Osteoblast (primary cell): ENCODE measurements around the gene ZNF385A. TPM values are rescaled to one million over a fixed set of nuclear protein-coding genes. Genes with fewer than 3 reads are reported as not detected.

ENCODE experiments used
- DNase-seq: peaks from one replicate; pipeline ENCODE4 v3.0.0; 2011; ENCODE audit warnings: low spot score, mixed read lengths; ENCODE audit not compliant: insufficient read length; ENCODE audit errors: missing footprints
- H2AFZ ChIP-seq: 2 replicates; pipeline ENCODE4 v1.6.0; 2011; ENCODE audit warnings: mild to moderate bottlenecking, low read length
- H3K27ac ChIP-seq: 2 replicates; pipeline ENCODE4 v1.5.1; 2011; ENCODE audit warnings: mild to moderate bottlenecking, low read depth, low read length, moderate library complexity
- H3K27me3 ChIP-seq: 2 replicates; pipeline ENCODE4 v1.6.0; 2012; ENCODE audit warnings: mild to moderate bottlenecking, control low read depth, inconsistent platforms, low read length, moderate library complexity; ENCODE audit not compliant: insufficient read depth
- H3K36me3 ChIP-seq: 2 replicates; pipeline ENCODE4 v1.5.1; 2011; ENCODE audit warnings: mild to moderate bottlenecking, low read length, control low read depth, moderate library complexity; ENCODE audit not compliant: insufficient read depth
- H3K4me1 ChIP-seq: 2 replicates; pipeline ENCODE4 v1.5.1; 2011; ENCODE audit warnings: mild to moderate bottlenecking, low read length, control low read depth, moderate library complexity; ENCODE audit not compliant: insufficient read depth
- H3K4me2 ChIP-seq: 2 replicates; pipeline ENCODE4 v1.6.0; 2011; ENCODE audit warnings: mild to moderate bottlenecking, low read length; ENCODE audit not compliant: insufficient read depth
- H3K4me3 ChIP-seq: fragments of 200-600 bp; sonication (generic); 3 replicates; pipeline ENCODE4 v1.5.1; 2012; ENCODE audit warnings: mild to moderate bottlenecking, low read length, inconsistent platforms; ENCODE audit not compliant: insufficient read depth
- H3K79me2 ChIP-seq: 2 replicates; pipeline ENCODE4 v1.6.0; 2012; ENCODE audit warnings: mild to moderate bottlenecking, low read length, control low read depth, inconsistent platforms; ENCODE audit not compliant: insufficient read depth
- H3K9me3 ChIP-seq: 2 replicates; pipeline ENCODE4 v1.5.1; 2011; ENCODE audit warnings: low read depth, low read length, control low read depth
- H4K20me1 ChIP-seq: 2 replicates; pipeline ENCODE4 v1.6.0; 2012; ENCODE audit warnings: mild to moderate bottlenecking, low read length, control low read depth; ENCODE audit not compliant: insufficient read depth
- CTCF ChIP-seq: IDR thresholded peaks from 2 replicates; pipeline ENCODE4 v1.5.1; 2011; ENCODE audit warnings: mild to moderate bottlenecking, low read depth, low read length, moderate library complexity; ENCODE audit errors: extremely low read depth
- small RNA-seq: library from RNA; depleted of rRNA; stranded (forward); fragments of <200 nt; gene quantifications from one replicate; pipeline ENCODE3, GENCODE V24; 2012
- total RNA-seq: library from RNA; depleted of rRNA; stranded (reverse); fragments of >200 nt; gene quantifications from 2 replicates; pipeline ENCODE4 v1.2.3, GENCODE V29; 2012

The ZNF385A gene
- total RNA-seq, 1 donor: 0.72 TPM

DNA sequence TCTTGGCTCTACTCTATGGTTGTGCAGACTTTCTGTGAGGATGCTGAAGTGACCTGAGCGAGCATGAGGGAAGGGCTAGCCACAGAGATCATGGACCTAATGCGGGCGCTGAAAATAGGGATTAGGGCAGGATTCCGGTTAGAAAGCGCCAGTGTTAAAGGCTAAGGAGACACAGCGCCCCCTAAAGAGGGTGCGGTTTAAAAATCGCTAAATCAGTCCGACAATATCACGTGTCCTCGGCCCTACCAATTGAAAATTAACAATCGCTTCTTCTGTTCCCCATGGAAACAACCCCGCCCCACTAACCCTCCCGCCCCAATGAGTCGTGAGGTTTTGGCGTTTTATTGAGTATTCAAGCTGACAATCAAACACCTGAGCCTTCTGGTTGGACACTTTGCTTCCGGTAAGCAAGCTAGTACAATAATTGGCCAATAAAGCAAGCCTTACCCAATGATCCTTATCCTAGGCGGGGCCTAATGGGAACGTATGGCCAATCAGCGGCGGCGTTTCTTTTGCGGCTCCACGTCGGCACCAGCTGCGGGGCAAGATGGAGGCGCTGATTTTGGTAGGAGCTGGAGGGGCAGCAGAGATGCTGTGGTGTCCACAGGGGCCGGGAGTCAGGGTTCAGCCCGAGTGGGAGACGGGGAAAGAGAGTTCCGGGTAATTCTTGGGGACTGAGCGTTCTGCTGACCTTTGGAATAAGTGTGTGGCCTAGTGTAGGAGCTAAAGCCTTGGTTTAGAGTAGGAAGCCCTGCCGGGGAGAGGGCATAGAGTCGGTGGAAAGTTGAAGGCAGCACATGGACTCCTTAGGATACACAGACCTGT lies 59.7 kb downstream of the ZNF385A start, which contains the start of gene COPZ1:
COPZ1 (plus strand) TSS at position 515 of the 825 bp plus-strand sequence; CDS start at position 548, 33 bp downstream.
- DNase-seq: peak; percentile 96
- peaks cover 19% of the 10 kb centered on the region for H3K4me1 ChIP-seq
- peak within 1 kb of the TSS; percentile 99 for H3K4me2 ChIP-seq
- no peaks in the 10 kb centered on the region for H3K27me3 ChIP-seq
- H2AFZ ChIP-seq: peak within 1 kb of the TSS; percentile 98
- peaks cover 4% of the 10 kb centered on the region for H3K36me3 ChIP-seq
- H3K9me3 ChIP-seq: no peaks in the 10 kb centered on the region
- peak within 1 kb of the TSS; percentile 97 for H3K27ac ChIP-seq
- H4K20me1 ChIP-seq: no peaks in the 10 kb centered on the region
- H3K4me3 ChIP-seq: peak within 1 kb of the TSS; percentile 79
- TF ChIP-seq CTCF: peak; percentile 85
- peaks cover 43% of the 10 kb centered on the region for H3K79me2 ChIP-seq

DNA sequence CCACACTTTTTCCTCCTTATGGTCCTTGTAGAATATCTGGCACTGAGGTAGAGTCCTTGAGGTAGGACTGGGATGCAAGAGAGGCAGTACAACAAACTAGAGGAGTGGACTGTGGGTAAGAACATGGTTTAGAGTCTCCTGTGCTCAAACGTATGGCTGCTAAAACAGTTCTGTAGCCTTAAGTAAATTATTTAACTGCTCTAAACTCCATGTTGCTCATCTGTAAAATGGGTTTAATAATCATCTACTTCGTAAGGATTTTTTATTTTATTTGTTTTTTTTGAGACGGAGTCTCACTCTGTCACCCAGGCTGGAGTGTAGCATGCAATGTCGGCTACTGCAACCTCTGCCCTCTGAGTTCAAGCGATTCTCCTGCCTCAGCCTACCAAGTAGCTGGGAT lies 63.2 kb downstream of the ZNF385A start:
- H3K9me3 ChIP-seq: no peaks in the 10 kb centered on the region
- H3K4me2 ChIP-seq: no peak overlapping the region
- H3K79me2 ChIP-seq: peaks cover 11% of the 10 kb centered on the region
- H2AFZ ChIP-seq: no peak overlapping the region
- no peak overlapping the region for H3K27ac ChIP-seq
- DNase-seq: no peak
- peaks cover under 1% of the 10 kb centered on the region for H3K36me3 ChIP-seq
- no peak overlapping the region for H3K4me3 ChIP-seq
- H4K20me1 ChIP-seq: no peaks in the 10 kb centered on the region
- H3K4me1 ChIP-seq: peaks cover 4% of the 10 kb centered on the region
- no peaks in the 10 kb centered on the region for H3K27me3 ChIP-seq
- no peak for TF ChIP-seq CTCF

Small RNA genes within 50 kb of the gene (small RNA-seq; reads per million reads assigned to genes)
- gene MIR148B (609 reads per million, percentile 99 among the genes with 10 or more reads in this experiment), gene RN7SL744P (not detected)

Other genes with a start within 250 kb of the ZNF385A start
- gene SMUG1, start 195.7 kb downstream of the ZNF385A start, total RNA-seq: 23.5 and 36.5 TPM in 2 replicates
- 37.1 and 37.6 TPM in 2 replicates for gene CBX5, start 104.6 kb downstream of the ZNF385A start, total RNA-seq
- 217 and 232 TPM in 2 replicates for gene HNRNPA1, start 104.0 kb downstream of the ZNF385A start, total RNA-seq
- 1.4 and 2.7 TPM in 2 replicates for gene NFE2, start 83.7 kb downstream of the ZNF385A start, total RNA-seq
- 96.9 and 104 TPM in 2 replicates for gene COPZ1, start 59.6 kb downstream of the ZNF385A start, total RNA-seq
- gene GPR84, start 20.2 kb downstream of the ZNF385A start, total RNA-seq: 0.36 TPM in 1 of 2 replicates, not detected in the other
- 336 and 401 TPM in 2 replicates for gene ITGA5, start 34.5 kb upstream of the ZNF385A start, total RNA-seq
- not detected in 2 replicates for gene GTSF1, start 88.9 kb upstream of the ZNF385A start, total RNA-seq
- gene NCKAP1L, start 113.0 kb upstream of the ZNF385A start, total RNA-seq: under 0.01 and 0.36 TPM in 2 replicates
- gene PDE1B, start 164.9 kb upstream of the ZNF385A start, total RNA-seq: under 0.01 TPM in 1 of 2 replicates, not detected in the other
- gene PPP1R1A, start 203.9 kb upstream of the ZNF385A start, total RNA-seq: 0.36 TPM in 1 of 2 replicates, not detected in the other